Mucosa of gallbladder (tissue), 1 donor: ENCODE data around the gene SUSD3. TPM values are rescaled to one million over a fixed set of nuclear protein-coding genes. Genes with fewer than 3 reads are reported as not detected.
A peak's percentile ranks its signal among the peaks of the same experiment; 100 is the strongest.
"Not testable (repeated sequence)": the region's sequence is repeated elsewhere in the genome, so short reads cannot be mapped to it uniquely, and the experiment has no call there.

Source experiments
- DNase-seq: peaks from one replicate; pipeline ENCODE4 v3.0.0-alpha.2; 2020; ENCODE audit warnings: low spot score
- total RNA-seq: library from RNA; stranded (reverse); gene quantifications from one replicate; pipeline ENCODE4 v1.2.1, GENCODE V29; 2021
- donor health status: DM: no; HTN: no; CAD: no.

The SUSD3 gene
- total RNA-seq = 5.0 TPM

DNA sequence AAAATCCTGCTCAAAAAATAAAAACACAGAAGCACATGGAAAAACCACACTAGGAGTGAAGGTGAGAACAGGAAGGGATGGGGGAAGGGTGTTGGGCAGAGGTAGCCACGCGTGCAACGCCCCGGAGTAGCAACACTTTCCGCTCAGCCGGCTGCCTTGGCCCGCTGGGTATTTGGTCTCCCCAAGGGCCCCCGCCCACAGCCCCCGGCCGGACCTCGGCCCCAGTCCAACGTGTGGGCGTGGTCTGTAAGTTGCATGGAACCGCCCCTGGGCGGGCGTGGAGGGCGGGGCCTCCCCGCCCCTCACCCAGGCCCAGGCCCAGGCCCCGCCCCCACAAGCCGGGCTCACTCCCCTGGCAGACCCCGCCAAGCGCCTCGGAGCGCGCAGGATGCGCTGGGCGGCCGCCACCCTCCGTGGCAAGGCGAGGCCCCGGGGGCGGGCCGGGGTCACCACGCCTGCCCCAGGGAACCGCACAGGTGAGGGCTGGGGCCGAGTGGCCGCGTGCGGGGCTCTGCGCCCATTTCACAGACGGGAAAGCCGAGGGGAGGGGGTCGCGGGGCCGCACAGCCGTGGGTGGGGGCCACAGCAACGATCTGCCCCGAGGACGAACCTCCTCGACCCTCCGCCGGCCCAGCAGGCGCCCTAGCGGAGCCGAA, at the start of gene SUSD3:
SUSD3 (plus strand) TSS at position 347 of the 656 bp plus-strand sequence; CDS start at position 389, 42 bp downstream.
- peak; percentile 23 for DNase-seq

DNA sequence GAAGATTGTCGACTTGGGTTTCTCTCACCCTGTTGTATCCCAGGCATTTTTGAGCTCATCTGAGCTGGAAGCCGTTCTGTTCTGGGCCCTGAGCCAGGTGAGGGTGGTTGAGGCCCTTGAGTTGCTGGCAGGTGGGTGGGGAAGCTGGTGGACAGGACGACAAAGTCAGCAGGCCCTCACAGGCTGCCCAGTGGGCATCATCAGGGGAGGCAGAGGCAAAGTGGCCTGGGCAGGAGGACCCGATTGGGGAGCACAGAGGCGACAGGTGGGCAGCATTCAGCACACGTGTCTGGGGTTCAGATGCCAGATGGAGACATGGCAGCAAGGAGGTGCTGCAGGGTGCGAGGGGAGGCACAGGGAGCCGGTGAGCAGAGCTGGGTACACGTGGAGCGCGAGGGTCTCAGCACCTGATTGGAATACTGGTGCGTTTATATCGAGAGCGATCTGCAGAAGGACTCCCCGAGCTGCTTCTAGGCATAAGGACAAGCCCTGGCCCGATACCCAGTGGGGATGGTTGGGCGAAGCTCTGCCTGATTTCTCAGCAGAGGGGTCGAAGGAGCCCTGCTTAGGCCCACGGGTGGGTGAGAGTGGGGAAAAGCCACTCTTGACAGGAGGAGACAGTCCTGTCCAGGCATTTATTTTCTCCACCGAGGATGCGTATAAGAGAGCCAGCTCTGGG, 49.0 kb upstream of the SUSD3 start:
- no peak for DNase-seq

DNA sequence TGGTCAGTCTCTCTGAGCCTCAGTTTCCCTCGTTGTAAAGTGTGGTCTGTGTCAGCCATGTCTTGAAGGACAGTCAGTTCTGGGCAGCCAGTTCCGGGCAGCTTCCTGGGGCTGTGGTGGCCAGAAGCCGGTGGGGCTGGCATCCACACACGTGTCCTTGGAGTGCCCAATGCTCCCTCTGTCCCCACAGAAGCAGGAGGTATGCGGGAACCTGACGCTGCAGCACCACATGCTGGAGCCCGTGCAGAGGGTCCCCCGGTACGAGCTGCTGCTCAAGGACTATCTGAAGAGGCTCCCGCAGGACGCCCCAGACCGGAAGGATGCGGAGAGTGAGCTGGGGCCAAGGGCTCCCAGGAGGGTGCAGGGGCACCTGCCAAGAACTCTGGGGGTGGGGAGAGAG, 48.4 kb upstream of the SUSD3 start:
- no peak for DNase-seq

GRCh38 chr9:93010704-93011103, 47.8 kb upstream of the SUSD3 start:
- no peak for DNase-seq

GRCh38 chr9:93011114-93011513, 47.4 kb upstream of the SUSD3 start:
- no peak for DNase-seq

DNA sequence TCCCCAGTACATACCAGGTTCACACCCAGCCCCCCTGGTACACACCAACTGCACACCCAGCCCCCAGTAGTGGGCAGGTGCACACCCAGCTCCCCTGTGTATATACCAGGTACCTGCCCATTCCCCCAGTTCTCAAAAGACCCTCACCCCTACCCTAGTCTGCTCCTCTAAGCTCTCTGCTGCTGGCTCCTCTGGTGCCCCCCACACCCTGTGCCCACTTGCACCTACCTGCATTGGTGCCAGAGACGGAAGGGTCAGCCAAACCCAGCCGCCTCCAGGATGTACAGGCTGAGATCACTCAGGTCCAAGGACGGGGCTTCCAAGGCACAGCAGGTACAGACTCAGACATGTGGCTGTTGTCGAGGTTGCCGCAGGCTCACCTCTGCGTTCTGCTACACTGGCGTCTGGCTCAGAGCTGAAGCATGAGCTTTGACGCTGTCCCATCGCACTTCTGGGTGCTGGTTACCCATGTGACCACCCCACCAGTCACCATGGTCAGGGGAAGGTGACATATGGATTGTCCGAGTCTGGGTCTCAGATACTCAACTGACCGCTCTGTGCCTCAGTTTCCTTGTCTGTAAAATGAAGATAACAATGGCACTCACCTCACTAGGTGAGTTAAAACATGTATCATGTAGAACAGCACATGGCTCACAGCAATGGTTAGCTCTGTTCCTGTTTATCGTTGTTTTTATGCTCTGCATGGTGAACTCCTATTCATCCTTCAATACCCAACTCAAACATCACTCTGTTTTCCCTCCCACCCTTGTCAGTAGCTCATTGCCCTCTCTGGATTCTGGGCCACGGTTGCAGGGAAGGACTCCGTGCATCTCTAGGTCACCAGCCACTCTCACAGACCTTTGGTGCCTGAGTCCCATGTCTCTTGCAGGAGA, 45.3 kb upstream of the SUSD3 start:
- DNase-seq = no peak

GRCh38 chr9:93013856-93014582, 44.5 kb upstream of the SUSD3 start:
- no peak for DNase-seq

- DNase-seq = not testable (repeated sequence)
These were observed 43.3 kb upstream of the SUSD3 start for GRCh38 chr9:93015190-93015589.

DNA sequence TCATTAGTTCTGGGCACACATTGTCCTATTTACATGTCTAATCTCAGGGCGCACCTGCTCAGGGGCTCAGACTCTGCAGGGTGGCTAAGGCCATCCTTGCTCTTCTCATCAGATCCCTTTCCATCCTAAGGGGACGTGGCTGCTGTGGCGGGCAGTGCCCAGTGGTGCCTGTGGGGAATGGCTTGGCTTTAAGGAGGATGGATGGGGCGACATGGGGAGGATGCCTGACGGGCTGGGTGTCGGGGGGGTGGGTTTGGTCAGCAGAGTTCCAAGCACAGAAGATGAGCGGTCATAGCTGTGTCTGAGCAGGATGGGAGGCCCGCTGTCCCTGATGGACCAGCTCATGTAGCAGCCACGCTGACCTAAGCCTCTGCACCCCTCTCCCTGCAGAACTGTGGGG, 40.9 kb upstream of the SUSD3 start:
- no peak for DNase-seq

DNA sequence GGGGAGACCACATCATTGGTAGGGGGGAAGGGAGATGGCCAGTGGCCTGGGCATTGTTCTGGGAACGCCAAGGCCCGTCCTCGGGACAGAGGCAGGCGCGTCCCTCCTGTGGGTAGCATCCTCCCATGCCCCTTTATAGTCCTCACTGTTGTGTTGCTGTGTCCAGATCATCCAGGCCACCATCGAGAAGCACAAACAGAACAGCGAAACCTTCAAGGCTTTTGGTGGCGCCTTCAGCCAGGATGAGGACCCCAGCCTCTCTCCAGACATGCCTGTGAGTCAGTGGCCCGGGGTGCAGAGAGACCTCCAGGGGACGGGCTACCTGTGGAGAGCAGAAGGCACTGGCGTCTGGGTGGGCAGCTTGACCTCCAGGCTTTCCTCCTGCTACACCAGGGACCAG, 38.4 kb upstream of the SUSD3 start:
- no peak for DNase-seq

GRCh38 chr9:93020771-93021670, 37.5 kb upstream of the SUSD3 start:
- DNase-seq = no peak

DNA sequence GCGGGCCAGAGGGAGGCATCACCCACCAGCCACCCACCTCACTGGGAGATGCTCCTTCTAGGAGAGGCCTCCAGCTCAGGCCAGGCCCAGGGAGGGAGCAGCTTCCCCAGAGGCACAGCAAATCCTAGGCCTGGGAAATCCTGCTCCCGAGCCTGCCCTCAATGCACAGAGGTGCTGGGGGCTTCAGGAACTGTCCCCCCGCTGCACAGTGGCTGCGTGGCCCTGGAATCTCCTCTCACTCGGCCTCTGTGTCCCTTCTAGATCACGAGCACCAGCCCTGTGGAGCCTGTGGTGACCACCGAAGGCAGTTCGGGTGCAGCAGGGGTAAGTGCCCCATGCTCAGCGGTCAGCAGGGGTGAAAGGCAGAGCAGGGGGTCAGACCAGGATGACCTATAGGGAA, 36.4 kb upstream of the SUSD3 start:
- no peak for DNase-seq

GRCh38 chr9:93022721-93023520, 35.6 kb upstream of the SUSD3 start:
- DNase-seq = no peak

- no peak for DNase-seq
These were observed 35.0 kb upstream of the SUSD3 start for GRCh38 chr9:93023521-93023815.

- DNase-seq = no peak
These were observed 33.9 kb upstream of the SUSD3 start for GRCh38 chr9:93024646-93024910.

GRCh38 chr9:93024986-93025630, 33.4 kb upstream of the SUSD3 start:
- DNase-seq = no peak

DNA sequence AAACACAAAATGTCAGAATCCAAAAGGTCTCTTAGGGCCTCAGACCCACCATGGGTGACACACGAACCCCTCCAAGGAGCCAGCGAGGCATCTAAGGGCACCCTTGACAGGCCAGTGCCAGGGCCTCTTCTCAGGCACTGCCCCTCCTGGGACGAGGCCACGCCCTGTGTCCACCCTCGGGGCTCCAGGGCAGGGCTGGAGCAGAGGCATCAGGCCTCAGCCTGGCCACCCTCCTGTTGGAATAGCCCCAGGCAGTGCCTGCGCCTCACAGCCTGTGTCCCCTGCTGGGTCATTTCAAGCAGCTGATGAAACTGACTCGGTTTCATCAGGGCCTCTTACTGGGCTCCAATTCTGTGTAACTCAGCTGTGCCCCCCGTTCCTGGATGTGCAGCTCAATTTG, 32.8 kb upstream of the SUSD3 start:
- DNase-seq = no peak

DNA sequence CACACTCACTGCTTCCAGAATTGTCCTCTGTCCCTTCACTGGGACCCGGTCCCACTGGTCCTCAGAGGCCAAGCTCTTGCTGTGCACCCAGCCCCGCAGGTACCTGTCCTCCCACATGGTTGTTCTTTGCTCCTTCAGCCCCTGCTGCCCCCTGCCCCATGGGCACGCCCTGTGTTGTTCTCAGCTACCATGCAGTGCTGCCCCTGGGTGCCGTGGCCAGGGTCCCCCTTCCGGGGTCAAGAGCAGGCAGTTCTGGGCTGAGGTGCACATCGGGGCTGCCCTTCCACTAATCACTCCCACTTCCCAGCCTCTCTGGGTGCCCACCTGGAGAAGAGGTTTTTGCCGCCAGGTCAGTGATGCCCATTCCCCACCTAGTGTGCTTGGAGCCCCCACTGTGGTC, 31.9 kb upstream of the SUSD3 start:
- no peak for DNase-seq

GRCh38 chr9:93027750-93028149, 30.8 kb upstream of the SUSD3 start:
- no peak for DNase-seq

- DNase-seq = no peak
These were observed 30.0 kb upstream of the SUSD3 start for GRCh38 chr9:93028448-93029006.
